ENCODE data around the gene RNF207. TPM values are rescaled to one million over a fixed set of nuclear protein-coding genes. Genes with fewer than 3 reads are reported as not detected.

RNF207 gene
- total and polyA plus RNA-seq, 2 experiments from 2014 or later: 29.3 to 30.9 TPM

- WGBS (ENCODE audit: low lambda C conversion rate, missing lambda C conversion rate): 100% methylated on average over 4 of the region's 4 CpGs
- H3K36me3 ChIP-seq (replicated peaks; ENCODE audit: insufficient read depth, low read depth): no peaks in the 10 kb centered on the region
Measured at GRCh38 chr1:6237093-6237492, 31.2 kb downstream of the RNF207 start.

GRCh38 chr1:6239213-6239752 lies 33.4 kb downstream of the RNF207 start:
- Histone ChIP-seq H3K9me2 (replicated peaks; ENCODE audit: insufficient read depth) (no peaks in the 10 kb centered on the region), H3K4me1 (ENCODE audit: insufficient read depth) (peaks cover 23% of the 10 kb centered on the region), H3K9me3 (ENCODE audit: low read depth) (no peaks in the 10 kb centered on the region), H4K20me1 (ENCODE audit: insufficient read depth, poor library complexity, severe bottlenecking) (no peaks in the 10 kb centered on the region), H2AFZ (no peak overlapping the region), H3K4me2 (no peak overlapping the region), H3K4me3 (no peak overlapping the region), H3K36me3 (replicated peaks; ENCODE audit: insufficient read depth, low read depth) (no peaks in the 10 kb centered on the region), H3K79me2 (peaks cover 11% of the 10 kb centered on the region), H3K27ac (no peak overlapping the region), H3K27me3 (peaks cover 53% of the 10 kb centered on the region)
- DNase-seq (ENCODE audit: low spot score): no peak
- WGBS (ENCODE audit: low lambda C conversion rate, missing lambda C conversion rate): 44% methylated on average over 7 of the region's 7 CpGs
- TF ChIP-seq CTCF (IDR thresholded peaks at IDR 0.05; ENCODE audit: poor library complexity): no peak
- TF ChIP-seq EZH2 (IDR thresholded peaks at IDR 0.05; ENCODE audit: borderline replicate concordance): no peak
- TF ChIP-seq EZH2phosphoT487 (IDR thresholded peaks at IDR 0.05; ENCODE audit: low read depth, severe bottlenecking, unreplicated experiment): no peak

More at GRCh38 chr1:6237093-6237492, 31.2 kb downstream of the RNF207 start:
- Histone ChIP-seq H3K27me3 (peaks cover 31% of the 10 kb centered on the region), H3K4me1 (ENCODE audit: insufficient read depth) (peaks cover 24% of the 10 kb centered on the region), H4K20me1 (ENCODE audit: insufficient read depth, poor library complexity, severe bottlenecking) (no peaks in the 10 kb centered on the region), H2AFZ (no peak overlapping the region), H3K27ac (no peak overlapping the region), H3K9me2 (replicated peaks; ENCODE audit: insufficient read depth) (no peaks in the 10 kb centered on the region), H3K4me2 (no peak overlapping the region), H3K79me2 (peaks cover 24% of the 10 kb centered on the region), H3K9me3 (ENCODE audit: low read depth) (no peaks in the 10 kb centered on the region), H3K4me3 (no peak overlapping the region)
- TF ChIP-seq EZH2 (IDR thresholded peaks at IDR 0.05; ENCODE audit: borderline replicate concordance) (no peak), CTCF (IDR thresholded peaks at IDR 0.05; ENCODE audit: poor library complexity) (no peak), EZH2phosphoT487 (IDR thresholded peaks at IDR 0.05; ENCODE audit: low read depth, severe bottlenecking, unreplicated experiment) (no peak)
- DNase-seq (ENCODE audit: low spot score): no peak

- peak overlapping the region; percentile 23 for H3K27ac ChIP-seq
- no peak overlapping the region for H3K4me3 ChIP-seq
- H3K9me2 ChIP-seq (replicated peaks; ENCODE audit: insufficient read depth): no peaks in the 10 kb centered on the region
- H3K27me3 ChIP-seq: peaks cover 58% of the 10 kb centered on the region
- no peak overlapping the region for H2AFZ ChIP-seq
- TF ChIP-seq EZH2phosphoT487 (IDR thresholded peaks at IDR 0.05; ENCODE audit: low read depth, severe bottlenecking, unreplicated experiment): no peak
- TF ChIP-seq CTCF (IDR thresholded peaks at IDR 0.05; ENCODE audit: poor library complexity): no peak
- TF ChIP-seq EZH2 (IDR thresholded peaks at IDR 0.05; ENCODE audit: borderline replicate concordance): no peak
- H3K36me3 ChIP-seq (replicated peaks; ENCODE audit: insufficient read depth, low read depth): no peaks in the 10 kb centered on the region
- H3K4me1 ChIP-seq (ENCODE audit: insufficient read depth): peaks cover 16% of the 10 kb centered on the region
- WGBS (ENCODE audit: low lambda C conversion rate, missing lambda C conversion rate): 31% methylated on average over 17 of the region's 17 CpGs
- H3K4me2 ChIP-seq: no peak overlapping the region
- H3K79me2 ChIP-seq: peaks cover 2% of the 10 kb centered on the region
- peak; percentile 40 for DNase-seq (ENCODE audit: low spot score)
- H3K9me3 ChIP-seq (ENCODE audit: low read depth): no peaks in the 10 kb centered on the region
- H4K20me1 ChIP-seq (ENCODE audit: insufficient read depth, poor library complexity, severe bottlenecking): no peaks in the 10 kb centered on the region
Measured at GRCh38 chr1:6239950-6240768, 34.2 kb downstream of the RNF207 start.
